GM12878 (cell line): Measurements from ENCODE around the gene DENND6A. TPM values are rescaled to one million over a fixed set of nuclear protein-coding genes. Genes with fewer than 3 reads are reported as not detected.

Source experiments
- ATAC-seq: fragments of 200-7000 bp; cut with Tn5 transposase; 3 replicates; pipeline ENCODE4 v1.9.1; 2020; ENCODE audit warnings: mild to moderate bottlenecking, moderate library complexity
- BruUV-seq: library from RNA; stranded (reverse); fragments of 400-500 nt; replicated peaks from 2 replicates; lab custom pipeline; 2021; lab: Mats Ljungman, UMichigan
- CTCF ChIA-PET: fragments of 300-600 bp; sonication (Branson Sonifier 250); formaldehyde crosslinking; extraction: SDS; loops from one replicate; lab custom pipeline; 2021; ENCODE audit warnings: inconsistent platforms; lab: Yijun Ruan, JAX
- POLR2A ChIA-PET: fragments of 350-600 bp; formaldehyde crosslinking; extraction: SDS; loops from one replicate; lab custom pipeline; 2021; ENCODE audit warnings: inconsistent platforms; lab: Charles Lee
- RAD21 ChIA-PET: fragments of 300-600 bp; sonication (Branson Sonifier 250); formaldehyde crosslinking; loops from one replicate; lab custom pipeline; 2023; ENCODE audit warnings: antibody characterized with exemption; ENCODE audit not compliant: unreplicated experiment; lab: Charles Lee
- SMC1A ChIA-PET: fragments of 300-600 bp; sonication (Branson Sonifier 250); formaldehyde crosslinking; loops from one replicate; lab custom pipeline; 2023; ENCODE audit not compliant: unreplicated experiment, uncharacterized antibody; lab: Charles Lee
- DNase-seq: peaks from one replicate; pipeline ENCODE4 v3.0.0-alpha.2; 2011; ENCODE audit warnings: low read depth, low spot score
- FAIRE-seq: peaks from 3 replicates; lab custom pipeline; 2011; peaks lifted over from hg19 to GRCh38; lab: Jason Lieb, UNC
- H2AFZ ChIP-seq: 2 replicates; pipeline ENCODE4 v1.6.0; 2011; ENCODE audit warnings: low read depth, low read length, control low read depth; ENCODE audit not compliant: control insufficient read depth
- H3K27ac ChIP-seq: 2 replicates; pipeline ENCODE4 v1.5.1; 2011; ENCODE audit warnings: control low read depth; ENCODE audit not compliant: control insufficient read depth, insufficient read depth
- H3K27me3 ChIP-seq, 2 experiments: replicated peaks in 1 of 2; 2 replicates each; pipeline versions ENCODE4 v1.6.0 to v1.6.1; 2011; ENCODE audit warnings: low read length in 1 of 2; ENCODE audit not compliant: control insufficient read depth in 2 of 2, insufficient read depth in 2 of 2
- H3K36me3 ChIP-seq, 2 experiments: 2 replicates each; pipeline ENCODE4 v1.5.1; 2011; ENCODE audit warnings: low read length in 1 of 2; ENCODE audit not compliant: control insufficient read depth in 2 of 2, insufficient read depth in 2 of 2
- H3K4me1 ChIP-seq: 2 replicates; pipeline ENCODE4 v1.6.1; 2011; ENCODE audit warnings: mild to moderate bottlenecking, low read length, moderate library complexity, mixed read lengths; ENCODE audit not compliant: control insufficient read depth, insufficient read depth
- H3K4me2 ChIP-seq: 2 replicates; pipeline ENCODE4 v1.6.0; 2011; ENCODE audit warnings: control low read depth; ENCODE audit not compliant: control insufficient read depth, insufficient read depth
- H3K4me3 ChIP-seq: fragments of 200-600 bp; sonication (generic); 2 replicates; pipeline ENCODE4 v1.5.1; 2016
- H3K79me2 ChIP-seq: 2 replicates; pipeline ENCODE4 v1.6.0; 2011; ENCODE audit warnings: low read length; ENCODE audit not compliant: control insufficient read depth, insufficient read depth
- H3K9ac ChIP-seq: 2 replicates; pipeline ENCODE4 v1.8.0; 2011; ENCODE audit warnings: low read length, control low read depth, mixed read lengths; ENCODE audit not compliant: control insufficient read depth, insufficient read depth
- H3K9me3 ChIP-seq: replicated peaks from 3 replicates; pipeline ENCODE4 v1.5.1; 2011; ENCODE audit warnings: mild to moderate bottlenecking, low read length; ENCODE audit not compliant: control insufficient read depth, insufficient read depth
- H4K20me1 ChIP-seq: 2 replicates; pipeline ENCODE4 v1.6.0; 2011; ENCODE audit not compliant: control insufficient read depth, insufficient read depth
- ATF3 ChIP-seq: IDR thresholded peaks from 2 replicates; pipeline ENCODE4 v1.6.1; 2011; ENCODE audit warnings: low read depth, mild to moderate bottlenecking, low read length, moderate library complexity, borderline replicate concordance; ENCODE audit errors: extremely low read depth
- CHD4 ChIP-seq: fragments of 200-600 bp; sonication (generic); IDR thresholded peaks from 2 replicates; pipeline ENCODE4 v1.6.1; 2016; ENCODE audit warnings: mild to moderate bottlenecking
- CTCF ChIP-seq, 3 experiments: IDR thresholded peaks in 2 of 3; conservative IDR thresholded peaks in 1 of 3; 2 replicates each; pipeline ENCODE4 v1.5.1; 2011; ENCODE audit warnings: low read depth in 3 of 3, low read length in 3 of 3, mild to moderate bottlenecking in 3 of 3, control low read depth in 2 of 3, moderate library complexity in 2 of 3, inconsistent platforms in 1 of 3, mixed read lengths in 1 of 3; ENCODE audit not compliant: control insufficient read depth in 2 of 3, insufficient read depth in 1 of 3; ENCODE audit errors: extremely low read depth in 1 of 3
- E2F4 ChIP-seq: IDR thresholded peaks from 2 replicates; pipeline ENCODE4 v1.6.1; 2012; ENCODE audit warnings: low read depth, low read length, improper control_type of control experiment
- GATAD2B ChIP-seq: fragments of 450-650 bp; conservative IDR thresholded peaks from 2 replicates; pipeline ENCODE4 v1.6.1; 2017; ENCODE audit warnings: low read depth, mild to moderate bottlenecking, moderate library complexity
- HCFC1 ChIP-seq: fragments of 150-350 bp; IDR thresholded peaks from 2 replicates; pipeline ENCODE4 v1.6.1; 2014; ENCODE audit warnings: low read length
- IRF5 ChIP-seq: fragments of 450-650 bp; IDR thresholded peaks from 2 replicates; pipeline ENCODE4 v1.6.1; 2017; ENCODE audit warnings: borderline replicate concordance
- KLF5 ChIP-seq: fragments of 450-650 bp; IDR thresholded peaks from 2 replicates; pipeline ENCODE4 v1.6.1; 2014; ENCODE audit warnings: mild to moderate bottlenecking; ENCODE audit not compliant: partially characterized antibody
- NFXL1 ChIP-seq: fragments of 450-650 bp; IDR thresholded peaks from 2 replicates; pipeline ENCODE4 v1.6.1; 2017; ENCODE audit warnings: antibody characterized with exemption, mild to moderate bottlenecking, borderline replicate concordance
- NFYA ChIP-seq: IDR thresholded peaks from 2 replicates; pipeline ENCODE4 v1.6.1; 2011; ENCODE audit warnings: low read depth, mild to moderate bottlenecking, low read length, improper control_type of control experiment, borderline replicate concordance
- PAX5 ChIP-seq: IDR thresholded peaks from 2 replicates; pipeline ENCODE4 v1.6.1; 2011; ENCODE audit warnings: low read depth, low read length, borderline replicate concordance
- SMARCA5 ChIP-seq: fragments of 450-650 bp; IDR thresholded peaks from 2 replicates; pipeline ENCODE4 v1.6.1; 2017; ENCODE audit warnings: mild to moderate bottlenecking
- SRF ChIP-seq, 2 experiments: IDR thresholded peaks; 2 replicates each; pipeline ENCODE4 v1.6.1; 2011; ENCODE audit warnings: low read depth in 2 of 2, low read length in 2 of 2, mild to moderate bottlenecking in 1 of 2, moderate library complexity in 1 of 2
- WRNIP1 ChIP-seq: IDR thresholded peaks from 2 replicates; pipeline ENCODE4 v1.6.1; 2011; ENCODE audit warnings: low read depth, low read length, improper control_type of control experiment, borderline replicate concordance
- ZNF687 ChIP-seq: fragments of 450-650 bp; IDR thresholded peaks from 2 replicates; pipeline ENCODE4 v1.6.1; 2017; ENCODE audit warnings: mild to moderate bottlenecking, moderate library complexity
- in situ Hi-C: fragments of 300-500 bp; cut with MboI; formaldehyde crosslinking; loops from 9 replicates; pipeline ENCODE4 v1.14.3; 2018; ENCODE audit warnings: mixed read lengths
- intact Hi-C: fragments of 100-400 bp; cut with micrococcal nuclease; formaldehyde crosslinking; loops from one replicate; pipeline ENCODE4 v1.14.2; 2022; ENCODE audit not compliant: unreplicated experiment
- polyA plus RNA-seq, 11 experiments: library from polyadenylated mRNA; depleted of rRNA in 4 of 11; unstranded in 6 of 11; stranded (reverse) in 5 of 11; fragments of >200 nt; fragmentation: Nextera tagmentation in 4 of 11; fragmentation: Illumina TruSeq in 1 of 11; extraction: Ambion mirVana in 4 of 11; extraction: Trizol in 1 of 11; gene quantifications; 1 replicate in 1 of 11; 2 replicates in 10 of 11; pipeline versions ENCODE4 v1.2.1 to v1.2.3, GENCODE V29; 2011 to 2016; ENCODE audit warnings: inconsistent platforms in 2 of 11, missing spikeins in 2 of 11, low read depth in 1 of 11
- total RNA-seq, 4 experiments: library from RNA; depleted of rRNA in 3 of 4; stranded (reverse); fragments of >200 nt in 3 of 4; fragmentation: Illumina TruSeq in 1 of 4; extraction: Trizol in 1 of 4; gene quantifications; 2 replicates each; pipeline versions ENCODE4 v1.2.1 to v1.2.3, GENCODE V29; 2013 to 2021

Gene DENND6A
- total and polyA plus RNA-seq, 10 of the 15 experiments (the other 5 are each of a cell fraction or from before 2014, with no cell fraction given), result 1.8 to 15.3 (median 10.3) TPM

- ChIA-PET CTCF (no interaction called here), POLR2A (no interaction called here), RAD21 (no interaction called here), SMC1A (no interaction called here)
- no peak for ATAC-seq
- no peak overlapping the region for H3K4me2 ChIP-seq
- in situ Hi-C loops (no loop called here), intact Hi-C loops (no loop called here)
- no peaks in the 10 kb centered on the region for H4K20me1 ChIP-seq
- H3K9me3 ChIP-seq, result no peaks in the 10 kb centered on the region
- DNase-seq, result no peak
- no TSS peak for BruUV-seq
- H3K27ac ChIP-seq, result no peak overlapping the region
- no peak overlapping the region for H2AFZ ChIP-seq
- no peak for FAIRE-seq
- H3K4me1 ChIP-seq, result no peaks in the 10 kb centered on the region
- TF ChIP-seq ZNF687 (no peak), SRF (IDR thresholded peaks at IDR 0.05; ENCODE audit: low read depth in 2 of 2, low read length in 2 of 2) (no peak), SMARCA5 (no peak), KLF5 (no peak), NFYA (no peak), E2F4 (no peak), IRF5 (no peak), WRNIP1 (no peak), HCFC1 (no peak), ATF3 (no peak), PAX5 (no peak), CHD4 (no peak), CTCF (IDR thresholded peaks at IDR 0.05 in 2 of 3, conservative IDR thresholded peaks at IDR 0.05 in 1 of 3; ENCODE audit: control insufficient read depth in 2 of 3, extremely low read depth in 1 of 3, insufficient read depth in 1 of 3, low read depth in 3 of 3, low read length in 3 of 3) (no peak), NFXL1 (no peak), GATAD2B (no peak)
- H3K9ac ChIP-seq, result no peak overlapping the region
- no peaks in the 10 kb centered on the region for H3K79me2 ChIP-seq
- H3K27me3 ChIP-seq, result no peaks in the 10 kb centered on the region
- no peak overlapping the region for H3K4me3 ChIP-seq
- H3K36me3 ChIP-seq, result peaks cover 0 to 8% of the 10 kb centered on the region in 2 experiments; a peak in 1 of 4 replicates
Measured at GRCh38 chr3:57637391-57637790, 55.5 kb downstream of the DENND6A start.
